C1 segment of cervical spinal cord (tissue), 14 donors: ENCODE results near the gene IGF2BP3.

Source experiments
- DNase-seq, 14 donors: peaks; one replicate each; lab custom pipeline; 2025; lab: John Stamatoyannopoulos, UW

Gene IGF2BP3

GRCh38 chr7:23380556-23380955, 89.7 kb downstream of the IGF2BP3 start:
- no peak for DNase-seq

- no peak for DNase-seq
Measured at GRCh38 chr7:23378996-23379395, 91.3 kb downstream of the IGF2BP3 start.

- DNase-seq = no peak
Measured at GRCh38 chr7:23377134-23377533, 93.2 kb downstream of the IGF2BP3 start.

- DNase-seq = no peak
Measured at GRCh38 chr7:23373151-23374004, 96.9 kb downstream of the IGF2BP3 start.

GRCh38 chr7:23372611-23373010, 97.7 kb downstream of the IGF2BP3 start:
- DNase-seq = no peak

- no peak for DNase-seq
Measured at GRCh38 chr7:23371654-23372053, 98.6 kb downstream of the IGF2BP3 start.

GRCh38 chr7:23369695-23370404, 100.4 kb downstream of the IGF2BP3 start:
- no peak for DNase-seq

GRCh38 chr7:23369100-23369499, 101.2 kb downstream of the IGF2BP3 start:
- no peak for DNase-seq

GRCh38 chr7:23358152-23358674, 112.1 kb downstream of the IGF2BP3 start:
- DNase-seq = no peak

GRCh38 chr7:23357190-23358093, 112.8 kb downstream of the IGF2BP3 start:
- DNase-seq = no peak

- no peak for DNase-seq
Measured at GRCh38 chr7:23356726-23357125, 113.6 kb downstream of the IGF2BP3 start.

- no peak for DNase-seq
Measured at GRCh38 chr7:23356168-23356567, 114.1 kb downstream of the IGF2BP3 start.

- no peak for DNase-seq
Measured at GRCh38 chr7:23353172-23353571, 117.1 kb downstream of the IGF2BP3 start.

GRCh38 chr7:23350466-23350865, 119.8 kb downstream of the IGF2BP3 start:
- DNase-seq = no peak

- no peak for DNase-seq
Measured at GRCh38 chr7:23349484-23350157, 120.7 kb downstream of the IGF2BP3 start.

GRCh38 chr7:23347682-23348180, 122.6 kb downstream of the IGF2BP3 start:
- DNase-seq = no peak

GRCh38 chr7:23347033-23347681, 123.1 kb downstream of the IGF2BP3 start:
- DNase-seq = no peak

GRCh38 chr7:23346316-23346715, 124.0 kb downstream of the IGF2BP3 start:
- no peak for DNase-seq

GRCh38 chr7:23345601-23346000, 124.7 kb downstream of the IGF2BP3 start:
- no peak for DNase-seq

- DNase-seq = no peak
Measured at GRCh38 chr7:23343806-23344475, 126.3 kb downstream of the IGF2BP3 start.
